Fibroblast of peridontal ligament (primary cell): ENCODE measurements around the gene OR5H1.
"Not testable (repeated sequence)": the region's sequence is repeated elsewhere in the genome, so short reads cannot be mapped to it uniquely, and the experiment has no call there.

Experiments
- DNase-seq: peaks from one replicate; pipeline ENCODE4 v3.0.0-alpha.2; 2010; ENCODE audit errors: extremely low read depth

The OR5H1 gene

GRCh38 chr3:98130421-98130820 lies at the start of gene OR5H1:
Gene OR5H1, plus strand, starts transcription at chr3:98130721. Its CDS starts 1,977 bp downstream, at chr3:98132698.
- no peak for DNase-seq

DNA sequence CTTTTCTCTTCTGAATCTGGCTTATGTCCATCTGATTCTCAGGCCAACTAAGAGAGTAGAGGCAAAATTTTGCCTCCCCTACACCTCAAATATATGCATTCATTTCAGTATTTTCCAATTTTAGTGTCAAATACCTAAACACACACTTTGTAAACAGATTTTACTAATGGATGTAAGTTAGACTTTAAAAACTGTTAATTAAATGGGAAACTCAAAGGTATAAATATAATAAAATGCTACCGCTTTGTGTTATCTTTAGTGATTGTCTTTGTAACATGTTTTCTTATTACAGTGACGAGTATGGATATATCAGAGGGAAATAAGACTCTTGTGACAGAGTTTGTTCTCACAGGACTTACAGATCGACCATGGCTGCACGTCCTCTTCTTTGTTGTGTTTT lies 43.6 kb upstream of the OR5H1 start, which contains the start of gene OR5AC2:
OR5AC2 (plus strand) TSS at position 301 of the 400 bp plus-strand sequence; CDS start at position 301, 0 bp downstream.
- no peak for DNase-seq

- no peak for DNase-seq
These were observed 34.6 kb upstream of the OR5H1 start for GRCh38 chr3:98095882-98096281.

DNA sequence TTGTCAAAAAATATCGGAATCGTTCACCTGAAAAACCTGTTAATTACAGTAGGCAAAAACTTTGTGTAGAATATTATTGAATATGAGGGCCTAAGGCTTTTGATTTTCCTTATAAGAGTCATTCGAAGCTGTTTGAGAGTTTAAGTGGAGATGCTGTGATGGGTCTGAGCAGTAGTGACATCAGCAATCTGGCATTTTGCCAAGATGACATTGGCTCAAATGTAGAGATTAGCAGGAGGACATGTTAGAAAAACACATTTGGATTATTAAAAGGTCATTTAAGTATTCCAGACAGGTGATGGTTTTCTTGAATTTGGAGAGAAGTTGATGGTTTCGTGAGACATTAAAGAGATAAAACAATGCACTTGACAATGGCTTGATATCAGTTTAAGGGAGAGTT lies 30.7 kb upstream of the OR5H1 start:
- DNase-seq = no peak

- DNase-seq = no peak
These were observed 22.4 kb upstream of the OR5H1 start for GRCh38 chr3:98108162-98108561.

- no peak for DNase-seq
These were observed 20.5 kb upstream of the OR5H1 start for GRCh38 chr3:98109807-98110549.

- DNase-seq = no peak
These were observed 20.0 kb upstream of the OR5H1 start for GRCh38 chr3:98110550-98110908.

DNA sequence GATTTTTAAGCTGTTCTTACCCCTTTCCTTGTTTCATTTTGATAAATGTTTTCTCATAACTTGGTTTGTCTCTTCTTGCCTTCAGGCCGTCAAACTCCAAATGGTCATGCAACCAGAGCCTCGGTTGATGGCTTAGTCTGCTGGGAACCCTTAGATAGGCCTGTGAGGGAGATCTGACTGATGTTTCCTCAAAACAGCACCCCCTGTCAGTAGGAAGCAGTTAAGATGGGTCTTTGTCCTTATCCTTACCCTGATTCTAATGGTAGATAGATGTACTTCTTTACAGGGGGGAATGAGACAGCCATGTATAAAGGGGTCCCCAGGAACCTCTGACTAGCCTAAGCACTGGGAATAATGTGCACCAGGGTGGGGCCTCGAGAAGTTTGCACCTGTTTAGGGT lies 16.3 kb upstream of the OR5H1 start:
- DNase-seq = no peak

DNA sequence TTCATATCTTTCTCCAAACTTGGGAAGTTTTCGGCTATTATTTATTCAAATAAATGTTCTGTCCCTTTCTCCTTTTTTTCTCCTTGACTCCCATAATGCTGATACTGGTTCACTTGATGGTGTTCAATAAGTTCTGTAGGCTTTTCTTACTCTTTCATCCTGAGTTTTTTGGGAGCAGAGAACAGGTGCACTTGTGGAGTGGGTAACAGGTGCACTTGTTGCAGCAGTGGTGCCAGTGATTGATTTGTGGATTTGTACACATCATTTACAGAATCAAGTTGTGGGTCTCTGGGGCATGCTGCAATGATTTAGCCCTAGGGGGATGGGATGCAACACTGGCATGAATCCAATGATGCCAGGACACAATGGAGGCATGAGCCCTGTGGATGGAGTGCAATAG lies 14.8 kb upstream of the OR5H1 start:
- no peak for DNase-seq

DNA sequence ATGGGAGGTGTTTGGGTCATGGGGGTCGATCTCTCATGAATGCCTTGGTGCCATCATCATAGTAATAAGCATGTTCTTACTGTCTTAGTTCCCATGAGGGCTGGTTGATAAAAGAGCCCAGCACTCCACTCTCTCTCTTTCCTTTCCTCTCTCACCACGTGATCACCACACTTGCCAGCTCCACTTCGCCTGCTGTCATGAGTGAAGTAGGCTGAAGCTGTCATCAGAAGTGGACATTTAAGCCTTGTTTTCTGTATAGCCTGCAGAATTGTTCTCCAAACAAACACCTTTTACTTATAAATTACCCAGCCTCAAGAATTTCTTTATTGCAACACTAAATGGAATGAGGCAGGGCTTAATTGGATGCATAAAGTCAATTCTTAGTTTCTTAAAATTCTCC lies 6.1 kb downstream of the OR5H1 start:
- no peak for DNase-seq

DNA sequence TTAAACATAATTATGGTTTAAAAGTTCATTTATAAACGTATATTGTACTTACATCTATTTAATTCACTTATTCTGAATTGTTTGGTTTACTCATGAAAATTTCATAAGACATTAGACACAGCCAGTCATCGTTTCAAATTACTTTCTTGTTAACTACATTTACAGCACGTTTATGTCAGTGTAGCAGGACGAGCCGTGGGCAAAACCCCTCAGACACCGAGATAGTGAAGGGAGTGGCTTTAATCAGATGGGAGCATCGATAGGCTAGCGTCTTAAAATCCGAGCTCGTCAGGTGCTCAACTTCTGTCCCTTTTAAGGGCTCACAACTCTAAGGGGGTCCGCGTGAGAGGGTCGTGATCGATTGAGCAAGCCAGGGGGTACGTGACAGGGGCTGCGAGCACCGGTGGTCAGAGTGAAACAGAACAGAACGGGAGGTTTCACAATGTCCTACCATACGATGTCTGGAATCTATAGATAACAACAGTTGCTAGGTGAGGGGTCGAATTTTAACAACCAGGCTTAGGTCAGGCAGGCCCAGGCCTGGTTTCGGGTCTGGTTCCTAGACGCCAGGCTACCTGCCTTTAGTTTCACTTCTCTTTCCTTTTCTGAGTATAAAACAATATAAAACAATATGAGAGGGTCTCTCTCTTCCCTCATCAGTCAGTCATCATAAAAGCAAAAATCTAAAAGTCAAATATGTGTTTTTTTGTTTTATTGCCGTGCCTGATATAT lies 7.5 kb downstream of the OR5H1 start:
- DNase-seq = not testable (repeated sequence)

DNA sequence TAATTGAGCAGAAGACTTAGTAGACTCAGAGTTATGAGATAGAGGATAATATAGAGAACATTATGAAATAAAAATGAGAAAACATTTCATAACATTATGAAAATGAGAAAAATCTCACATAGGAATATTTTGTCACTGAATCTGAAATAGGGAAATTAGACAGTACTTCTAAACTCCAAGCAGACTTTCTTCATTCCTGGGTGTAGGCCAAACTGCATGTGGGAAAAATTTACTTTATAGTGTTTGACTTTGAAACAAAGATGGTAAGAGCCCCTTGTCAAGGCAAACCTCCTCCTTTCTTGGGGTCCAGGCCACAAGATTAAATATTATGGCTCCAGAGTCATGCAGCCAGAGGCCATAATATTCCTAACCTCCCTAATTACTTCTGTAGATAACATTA lies 10.0 kb downstream of the OR5H1 start:
- no peak for DNase-seq

DNA sequence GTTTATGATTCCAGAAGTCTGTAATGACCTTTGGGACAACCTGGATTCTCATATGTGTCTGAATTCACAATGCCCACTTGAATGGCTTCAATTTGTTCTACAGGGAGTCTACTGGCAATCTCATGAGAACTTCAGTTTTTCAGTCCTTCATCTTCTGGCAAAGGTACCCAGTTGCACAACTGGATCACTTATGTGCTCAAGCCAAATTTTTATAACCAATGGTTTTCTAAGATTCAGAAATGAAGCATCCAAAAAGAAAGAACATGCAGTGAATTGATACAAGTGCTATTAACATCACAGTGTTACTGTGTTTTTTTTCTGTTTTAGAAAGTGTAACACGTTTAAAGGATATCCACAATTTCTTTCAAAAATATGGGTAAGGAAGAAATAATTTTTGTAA lies 16.7 kb downstream of the OR5H1 start, which contains the start of gene OR5H14:
OR5H14 (plus strand) TSS at position 301 of the 400 bp plus-strand sequence. CDS start 1,907 bp downstream, outside the sequence.
- DNase-seq = no peak

DNA sequence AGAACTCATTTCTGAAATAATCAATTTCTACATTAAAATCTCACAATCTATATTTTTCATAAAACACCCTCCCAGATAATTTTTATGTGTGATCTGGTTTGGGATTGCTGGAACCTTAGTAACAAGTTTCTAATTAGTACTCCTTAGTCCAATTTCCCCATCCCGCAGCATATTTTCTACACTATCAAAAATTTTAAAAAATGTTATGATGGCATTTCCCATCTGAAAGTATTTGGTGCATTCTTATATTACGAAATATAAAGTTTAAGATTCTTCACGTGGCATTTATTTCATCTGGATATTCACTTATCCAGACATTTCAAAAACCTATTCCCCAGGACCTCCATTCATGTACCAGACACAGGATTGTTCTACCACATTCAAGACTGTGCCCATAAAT lies 18.2 kb downstream of the OR5H1 start:
- DNase-seq = no peak

DNA sequence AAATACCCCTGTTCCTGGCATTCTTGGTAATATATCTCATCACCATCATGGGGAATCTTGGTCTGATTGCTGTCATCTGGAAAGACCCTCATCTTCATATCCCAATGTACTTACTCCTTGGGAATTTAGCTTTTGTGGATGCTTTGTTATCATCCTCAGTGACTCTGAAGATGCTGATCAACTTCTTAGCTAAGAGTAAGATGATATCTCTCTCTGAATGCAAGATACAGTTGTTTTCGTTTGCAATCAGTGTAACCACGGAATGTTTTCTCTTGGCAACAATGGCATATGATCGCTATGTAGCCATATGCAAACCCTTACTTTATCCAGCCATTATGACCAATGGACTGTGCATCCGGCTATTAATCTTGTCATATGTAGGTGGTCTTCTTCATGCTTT lies 18.9 kb downstream of the OR5H1 start:
- not testable (repeated sequence) for DNase-seq

- DNase-seq = no peak
These were observed 20.7 kb downstream of the OR5H1 start for GRCh38 chr3:98151241-98151640.

DNA sequence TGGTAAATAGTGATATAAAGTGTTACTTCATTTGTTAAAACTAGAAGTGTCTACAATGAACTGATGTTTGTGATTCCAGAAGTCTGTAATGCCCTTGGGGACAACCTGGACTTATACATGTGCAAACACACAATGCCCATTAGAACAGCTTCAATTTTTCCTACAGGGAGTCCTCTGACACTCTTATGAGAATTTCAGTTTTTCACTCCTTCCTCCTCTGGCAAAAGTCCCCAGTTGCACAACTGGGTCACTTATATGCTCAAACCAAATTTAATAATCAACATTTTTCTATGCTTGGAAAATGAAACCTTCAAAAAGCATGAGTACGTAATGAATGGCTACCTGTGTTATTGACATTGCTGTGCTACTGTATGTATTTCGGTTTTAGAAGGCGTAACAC lies 35.9 kb downstream of the OR5H1 start, which contains the start of gene OR5H15:
OR5H15 (plus strand) TSS at position 301 of the 400 bp plus-strand sequence. CDS start 2,004 bp downstream, outside the sequence.
- DNase-seq = no peak

GRCh38 chr3:98171071-98171470 lies 40.5 kb downstream of the OR5H1 start:
- no peak for DNase-seq

DNA sequence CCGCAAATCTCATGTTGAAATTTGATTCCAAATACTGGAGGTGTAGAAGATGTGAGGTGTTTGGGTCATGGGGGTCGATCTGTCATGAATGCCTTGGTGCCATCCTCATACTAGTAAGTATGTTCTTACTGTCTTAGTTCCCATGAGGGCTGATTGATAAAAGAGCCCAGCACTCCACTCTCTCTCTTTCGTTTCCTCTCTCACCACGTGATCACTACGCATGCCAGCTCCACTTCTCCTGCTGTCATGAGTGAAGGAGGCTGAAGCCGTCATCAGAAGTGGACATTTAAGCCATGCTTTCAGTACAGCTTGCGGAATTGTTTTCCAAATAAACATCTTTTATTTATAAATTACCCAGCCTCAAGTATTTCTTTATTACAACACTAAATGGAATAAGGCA lies 42.1 kb downstream of the OR5H1 start:
- DNase-seq = no peak

DNA sequence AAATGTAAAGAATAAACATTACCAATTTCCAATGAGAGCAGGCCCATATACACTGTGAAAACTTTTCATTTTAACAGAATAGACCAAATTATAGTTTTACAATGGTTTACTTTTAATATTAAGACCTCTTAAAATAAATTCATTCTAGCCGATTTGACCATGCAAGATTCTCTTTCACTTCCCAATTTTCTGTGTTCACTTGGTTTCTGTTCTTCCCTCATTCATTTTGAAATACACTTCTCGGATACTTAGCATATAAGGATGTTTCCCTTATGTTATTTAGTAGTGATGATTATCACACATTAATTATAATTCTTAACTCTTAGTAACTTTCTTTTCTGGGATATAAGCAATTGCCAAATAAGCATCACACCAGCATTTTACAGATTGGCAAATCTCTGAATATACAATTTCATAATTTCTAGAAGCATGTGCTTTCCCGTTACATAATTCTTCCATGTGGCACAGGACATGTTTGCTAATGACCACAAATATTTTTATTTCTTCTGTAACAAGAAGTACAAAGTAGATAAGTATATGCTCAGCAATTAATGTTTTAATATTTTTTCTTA lies 49.9 kb downstream of the OR5H1 start:
- DNase-seq = no peak

DNA sequence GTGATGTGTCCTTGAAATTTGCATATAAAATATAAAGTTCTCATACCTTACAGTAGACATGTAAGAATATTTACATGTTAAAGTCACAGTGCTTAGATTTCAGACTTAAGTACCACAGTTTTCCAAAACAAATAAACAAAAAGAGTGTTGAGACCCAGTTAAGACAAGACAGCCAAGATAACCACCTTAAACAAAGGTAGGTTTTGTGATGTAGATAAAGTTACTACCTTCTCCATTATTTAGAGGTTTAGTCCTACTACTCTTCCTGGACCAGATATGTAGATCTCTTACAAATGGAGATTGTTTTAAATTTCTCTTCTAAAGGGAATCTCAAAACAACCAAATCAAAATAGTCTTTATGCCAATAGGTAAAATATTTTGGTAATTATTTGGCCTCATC lies 51.7 kb downstream of the OR5H1 start:
- no peak for DNase-seq

DNA sequence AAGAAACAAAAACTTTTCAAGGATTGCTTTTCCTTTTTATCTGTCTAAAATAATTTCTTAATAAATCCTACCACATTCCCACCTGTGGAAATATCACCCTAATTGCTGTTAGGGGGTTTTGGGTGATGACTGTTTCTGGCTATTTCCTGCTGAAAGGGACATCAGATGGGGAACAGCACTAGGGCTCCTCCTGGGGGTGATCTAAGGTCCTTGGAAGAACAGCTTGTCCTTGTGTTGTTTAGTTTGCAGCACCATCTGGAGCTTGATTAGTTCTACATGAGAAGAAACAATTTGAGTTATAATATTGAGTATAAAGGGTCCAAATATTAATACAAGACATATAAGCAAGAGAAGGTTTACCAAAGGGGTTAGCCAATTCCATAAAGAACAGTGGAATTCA lies 54.7 kb downstream of the OR5H1 start:
- no peak for DNase-seq
